SK-N-MC (cell line): Measurements from ENCODE around the gene SMARCD1.
"Not testable (repeated sequence)": the region's sequence is repeated elsewhere in the genome, so short reads cannot be mapped to it uniquely, and the experiment has no call there.

Experiments used
- DNase-seq: peaks from one replicate; pipeline ENCODE4 v3.0.0-alpha.2; 2011; ENCODE audit warnings: low read depth, low spot score
- H3K27ac ChIP-seq: fragments of 200-600 bp; sonication (generic); 2 replicates; pipeline ENCODE4 v1.5.1; 2016; ENCODE audit warnings: mixed run types
- H3K36me3 ChIP-seq: fragments of 200-600 bp; sonication (generic); 2 replicates; pipeline ENCODE4 v1.6.1; 2017; ENCODE audit warnings: antibody characterized with exemption, low read length, mixed read lengths; ENCODE audit not compliant: insufficient read depth
- H3K4me3 ChIP-seq: fragments of 200-600 bp; sonication (generic); 2 replicates; pipeline ENCODE4 v1.5.1; 2016
- H3K9ac ChIP-seq: fragments of 200-600 bp; sonication (generic); 2 replicates; pipeline ENCODE4 v1.8.0; 2017; ENCODE audit warnings: mixed run types, mixed read lengths; ENCODE audit not compliant: insufficient read length
- H3K9me3 ChIP-seq: fragments of 200-600 bp; sonication (generic); 2 replicates; pipeline ENCODE4 v1.6.1; 2017; ENCODE audit warnings: low read depth, mild to moderate bottlenecking, antibody characterized with exemption, low read length, moderate library complexity, mixed read lengths
- EZH2 ChIP-seq: fragments of 200-600 bp; sonication (generic); IDR thresholded peaks from one replicate; pipeline ENCODE4 v1.6.1; 2017; ENCODE audit warnings: antibody characterized with exemption
- FOXP2 ChIP-seq: optimal IDR thresholded peaks from 2 replicates; pipeline ENCODE3; 2011; ENCODE audit warnings: mild to moderate bottlenecking, moderate library complexity; ENCODE audit not compliant: insufficient read depth; ENCODE audit errors: extremely low read length, control extremely low read depth
- POLR2AphosphoS5 ChIP-seq: IDR thresholded peaks from 2 replicates; pipeline ENCODE4 v1.6.1; 2012; ENCODE audit warnings: mild to moderate bottlenecking, low read depth, low read length, borderline replicate concordance

The SMARCD1 gene

GRCh38 chr12:50147281-50147680 lies 62.1 kb downstream of the SMARCD1 start:
- no peak for DNase-seq
- H3K9ac ChIP-seq: no peak overlapping the region
- H3K4me3 ChIP-seq: no peak overlapping the region
- no peaks in the 10 kb centered on the region for H3K9me3 ChIP-seq
- H3K27ac ChIP-seq: no peak overlapping the region
- no peak for TF ChIP-seq EZH2
- peaks cover 3% of the 10 kb centered on the region; the same call in 1 of the 2 replicates for H3K36me3 ChIP-seq

GRCh38 chr12:50148011-50148410 lies 62.9 kb downstream of the SMARCD1 start:
- H3K9me3 ChIP-seq, DNase-seq, H3K27ac ChIP-seq, H3K9ac ChIP-seq, H3K36me3 ChIP-seq, H3K4me3 ChIP-seq: not testable (repeated sequence)

- Histone ChIP-seq H3K4me3 (no peak overlapping the region), H3K27ac (no peak overlapping the region)
- DNase-seq: no peak
Observed at GRCh38 chr12:50149311-50149710, 64.2 kb downstream of the SMARCD1 start.

More at GRCh38 chr12:50149311-50149710, 64.2 kb downstream of the SMARCD1 start:
- H3K36me3 ChIP-seq: no peaks in the 10 kb centered on the region
- H3K9me3 ChIP-seq: no peaks in the 10 kb centered on the region
- no peak overlapping the region for H3K9ac ChIP-seq
- no peak for TF ChIP-seq FOXP2
- TF ChIP-seq EZH2: no peak
- TF ChIP-seq POLR2AphosphoS5: no peak
